Stimulated activated CD4-positive, alpha-beta T cell treated with anti-CD3 and anti-CD28 coated beads, Interleukin-1b, Interleukin-23, amount 100 ng/mL, for 24 hours (primary cell): ENCODE results near the gene SRGAP3.

Experiments
- DNase-seq, 4 experiments: peaks; one replicate each; pipeline ENCODE4 v3.0.0-alpha.2; 2020; ENCODE audit warnings: low read depth in 4 of 4, low spot score in 1 of 4

The SRGAP3 gene

GRCh38 chr3:9229325-9229724 lies 20.1 kb downstream of the SRGAP3 start:
- DNase-seq = no peak

- DNase-seq = no peak
Observed at GRCh38 chr3:9226326-9226725, 23.1 kb downstream of the SRGAP3 start.

DNA sequence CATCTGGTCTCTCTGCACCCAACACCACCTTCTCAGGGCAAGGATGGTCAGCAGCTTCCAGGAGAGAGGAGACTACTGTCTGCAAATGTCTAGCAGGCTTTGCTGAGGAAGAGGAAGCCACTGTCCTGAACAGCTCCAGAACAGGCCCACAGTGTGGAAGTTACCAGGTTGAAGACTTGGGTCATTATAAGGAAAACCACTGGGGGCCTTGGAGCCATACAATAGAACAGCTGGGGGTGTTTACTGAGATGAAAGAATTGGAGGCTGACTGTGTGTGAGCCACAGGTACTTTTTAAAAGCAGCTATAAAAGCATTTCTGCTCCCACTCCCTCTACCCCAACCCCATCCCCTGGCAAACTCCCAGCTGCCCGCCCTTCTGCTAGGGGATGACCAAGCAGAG lies 24.2 kb downstream of the SRGAP3 start:
- no peak for DNase-seq

DNA sequence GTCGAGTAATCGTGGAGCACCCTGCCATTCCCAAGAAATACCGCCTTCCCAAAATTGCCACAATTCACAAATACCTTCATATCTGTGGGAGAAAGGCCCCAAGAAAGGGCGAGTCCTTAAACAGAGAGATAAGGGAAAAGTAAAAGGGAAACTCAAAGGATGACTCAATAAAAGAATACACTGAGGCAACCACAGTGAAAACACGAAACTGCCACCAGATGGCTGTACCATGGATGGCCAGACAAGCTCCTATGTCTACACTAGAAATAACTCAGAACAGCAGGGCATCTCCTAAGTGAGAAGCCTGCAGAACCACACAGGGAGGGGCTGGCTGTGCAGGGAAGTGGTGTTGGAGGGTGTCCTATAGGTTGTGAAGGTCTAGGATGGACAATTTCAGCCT lies 25.0 kb downstream of the SRGAP3 start:
- DNase-seq = peak in 1 of 4 experiments; percentile 3

DNA sequence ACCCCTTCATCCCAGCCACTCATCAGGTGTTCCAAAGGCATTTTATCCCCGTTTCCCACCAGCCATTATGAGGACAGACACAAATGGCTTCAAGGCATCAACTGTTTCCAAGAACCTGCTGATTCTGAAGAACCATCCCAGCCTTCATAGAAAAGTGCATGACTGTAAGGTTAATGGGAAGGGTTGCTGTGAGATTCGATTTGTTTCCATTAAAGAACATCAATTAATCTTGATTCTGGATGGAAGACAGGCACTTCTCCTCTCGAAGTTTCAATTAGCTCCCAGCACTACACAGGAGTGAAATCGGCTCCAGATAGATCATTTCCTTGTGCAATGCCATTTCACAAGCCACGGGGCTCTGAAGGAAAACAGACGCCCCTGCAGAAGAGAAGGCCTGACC lies 25.8 kb downstream of the SRGAP3 start:
- DNase-seq = no peak

DNA sequence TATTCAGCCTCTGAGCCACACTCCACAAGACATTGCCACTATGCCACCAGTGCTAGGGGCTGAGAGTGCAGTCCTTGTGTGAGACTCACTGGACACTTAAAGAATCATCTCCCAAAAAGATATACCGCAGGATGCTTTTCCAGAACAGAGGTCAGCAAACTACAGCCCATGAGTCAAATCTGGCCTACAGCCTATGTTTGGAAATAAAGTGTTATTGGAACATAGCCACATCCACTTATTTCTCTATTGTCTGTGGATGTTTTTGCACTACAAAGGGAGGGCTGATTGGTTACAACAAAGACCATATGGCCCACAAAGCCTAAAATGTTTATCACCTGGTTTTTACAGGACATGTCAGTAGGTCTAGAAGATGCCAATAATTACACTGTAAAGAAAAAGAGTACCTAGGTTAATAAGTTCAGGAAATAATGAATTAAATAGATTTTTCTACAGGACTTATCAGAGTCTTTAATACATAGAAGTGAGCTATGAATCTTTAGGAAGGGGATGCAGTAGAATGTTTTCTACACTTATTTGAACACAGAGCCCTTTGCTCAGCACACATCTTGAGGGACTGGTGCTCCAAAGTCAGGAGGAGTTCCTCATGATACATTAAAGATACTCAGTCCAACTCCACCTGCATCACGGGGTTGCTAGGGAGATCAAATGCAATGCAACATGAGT lies 26.3 kb downstream of the SRGAP3 start:
- no peak for DNase-seq

GRCh38 chr3:9222049-9222448 lies 27.4 kb downstream of the SRGAP3 start:
- DNase-seq = no peak

DNA sequence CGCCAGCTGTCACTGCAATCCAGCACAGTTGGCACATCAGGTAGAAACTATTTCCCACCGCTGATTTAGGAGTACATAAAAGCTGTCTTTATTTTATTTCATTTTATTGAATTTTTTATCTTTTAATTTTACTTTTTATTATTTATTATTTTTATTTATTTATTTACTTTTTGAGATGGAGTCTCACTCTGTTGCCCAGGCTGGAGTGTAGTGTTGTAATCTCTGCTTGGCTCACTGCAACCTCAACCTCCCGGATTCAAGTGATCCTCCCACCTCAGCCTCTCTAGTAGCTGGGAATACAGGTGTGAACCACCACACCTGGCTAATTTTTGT lies 31.0 kb downstream of the SRGAP3 start:
- no peak for DNase-seq

DNA sequence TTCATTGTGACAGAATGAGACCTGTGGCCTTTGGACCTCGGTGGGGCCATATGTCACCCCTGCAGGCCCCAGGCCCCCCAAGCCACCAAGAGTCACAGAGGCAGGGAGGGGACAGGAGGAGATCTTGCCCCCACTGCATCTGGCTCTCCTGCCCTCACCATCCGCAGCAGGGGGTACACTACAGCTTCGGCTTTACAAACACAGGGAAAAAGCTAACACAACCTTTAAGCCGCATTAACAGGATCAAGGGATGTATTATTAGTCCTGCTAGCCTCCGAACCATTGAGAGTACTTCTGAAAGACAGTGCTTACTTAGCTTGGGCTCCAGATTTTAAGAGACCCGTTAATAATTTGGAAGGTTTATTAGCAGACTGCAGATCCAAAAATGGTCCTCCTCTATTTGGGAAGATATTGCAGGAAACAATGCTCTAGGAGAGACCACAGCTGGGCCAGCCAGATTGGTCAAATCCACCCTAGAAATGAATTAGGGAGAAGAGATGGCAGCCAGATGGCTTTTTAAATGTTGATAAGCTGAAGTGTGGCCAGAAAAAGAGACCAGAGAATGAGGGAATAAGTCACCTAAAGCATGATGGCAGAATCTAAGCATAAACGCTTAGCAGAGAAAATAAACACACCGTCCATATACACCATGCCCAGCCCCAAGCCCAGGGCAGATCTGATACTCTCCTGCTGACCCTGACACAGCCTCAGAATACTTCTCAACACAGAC lies 31.5 kb downstream of the SRGAP3 start:
- no peak for DNase-seq

DNA sequence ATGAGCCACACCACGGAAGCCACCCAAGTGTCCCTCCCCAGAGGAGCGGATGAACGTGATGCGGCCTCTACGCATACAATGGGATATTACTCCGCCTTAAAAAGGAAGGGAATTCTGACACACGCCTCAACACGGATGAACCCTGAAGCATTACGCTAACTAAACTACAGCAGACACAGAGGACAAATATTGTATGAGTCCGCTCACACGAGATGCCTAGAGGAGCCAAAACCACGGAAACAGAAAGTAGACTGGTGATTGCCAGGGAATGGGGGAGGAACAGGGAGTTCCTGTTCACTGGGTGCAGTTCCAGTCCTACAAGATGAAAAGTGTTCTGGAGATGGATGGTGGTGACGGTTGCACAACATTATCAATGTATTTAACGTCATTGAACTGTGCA lies 32.7 kb downstream of the SRGAP3 start:
- no peak for DNase-seq

- no peak for DNase-seq
Observed at GRCh38 chr3:9214599-9214998, 34.8 kb downstream of the SRGAP3 start.

GRCh38 chr3:9214185-9214584 lies 35.3 kb downstream of the SRGAP3 start:
- no peak for DNase-seq

GRCh38 chr3:9213019-9213634 lies 36.3 kb downstream of the SRGAP3 start:
- DNase-seq = no peak

DNA sequence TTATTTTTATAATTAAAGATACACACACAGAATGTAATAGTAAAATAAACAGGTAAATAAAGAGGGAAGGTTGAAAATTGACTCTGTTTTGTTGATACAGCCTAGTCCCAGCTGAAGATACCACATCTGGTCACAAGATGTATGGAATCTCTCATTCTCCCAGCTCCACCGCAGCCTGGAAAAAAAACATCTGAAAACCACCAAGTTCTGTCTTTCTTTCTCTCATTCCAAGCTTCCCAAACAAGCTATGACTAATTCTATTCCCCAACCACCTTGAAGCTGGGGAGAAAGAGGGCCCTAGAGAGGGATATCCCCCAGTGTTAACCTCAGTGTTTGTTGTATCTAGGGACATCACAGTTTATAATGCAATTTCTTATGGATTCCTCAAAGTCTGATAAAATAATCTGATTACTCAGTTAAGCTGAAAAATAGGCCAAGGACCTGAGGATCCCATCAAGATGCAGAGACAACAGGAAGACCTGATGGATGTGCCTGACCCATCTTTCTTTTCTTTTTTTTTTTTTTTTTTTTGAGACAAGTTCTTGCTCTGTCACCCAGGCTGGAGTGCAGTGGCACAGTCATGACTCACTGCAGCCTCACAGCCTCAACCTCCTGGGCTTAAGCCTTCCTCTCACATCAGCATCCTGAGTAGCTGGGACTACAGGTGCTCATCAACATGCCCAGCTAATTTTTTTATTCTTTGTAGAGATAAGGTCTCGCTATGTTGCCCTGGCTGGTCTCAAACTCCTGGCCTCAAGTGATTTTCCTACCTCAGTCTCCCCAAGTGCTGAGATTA lies 38.1 kb downstream of the SRGAP3 start:
- DNase-seq = no peak

DNA sequence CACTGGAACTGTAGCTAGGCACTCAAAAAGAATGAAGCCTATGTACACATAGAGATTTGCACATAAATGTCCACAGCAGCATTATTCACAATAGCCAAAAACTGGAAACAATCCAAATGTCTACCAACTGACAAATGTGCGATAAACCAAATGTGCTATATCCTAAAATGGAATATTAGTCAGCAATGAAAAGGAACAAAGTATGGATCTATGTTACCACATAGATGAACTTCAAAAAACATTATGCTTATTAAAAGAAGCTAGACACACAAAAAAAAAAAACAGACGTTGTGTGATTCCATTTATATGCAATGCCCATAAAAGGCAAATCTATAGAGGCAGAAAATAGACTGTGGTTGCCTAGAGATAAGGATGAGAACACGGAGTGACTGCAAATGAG lies 39.7 kb downstream of the SRGAP3 start:
- DNase-seq = no peak

GRCh38 chr3:9208605-9209152 lies 40.8 kb downstream of the SRGAP3 start:
- DNase-seq = no peak

- DNase-seq = no peak
Observed at GRCh38 chr3:9207116-9207763, 42.2 kb downstream of the SRGAP3 start.

GRCh38 chr3:9206287-9206686 lies 43.2 kb downstream of the SRGAP3 start:
- DNase-seq = no peak

DNA sequence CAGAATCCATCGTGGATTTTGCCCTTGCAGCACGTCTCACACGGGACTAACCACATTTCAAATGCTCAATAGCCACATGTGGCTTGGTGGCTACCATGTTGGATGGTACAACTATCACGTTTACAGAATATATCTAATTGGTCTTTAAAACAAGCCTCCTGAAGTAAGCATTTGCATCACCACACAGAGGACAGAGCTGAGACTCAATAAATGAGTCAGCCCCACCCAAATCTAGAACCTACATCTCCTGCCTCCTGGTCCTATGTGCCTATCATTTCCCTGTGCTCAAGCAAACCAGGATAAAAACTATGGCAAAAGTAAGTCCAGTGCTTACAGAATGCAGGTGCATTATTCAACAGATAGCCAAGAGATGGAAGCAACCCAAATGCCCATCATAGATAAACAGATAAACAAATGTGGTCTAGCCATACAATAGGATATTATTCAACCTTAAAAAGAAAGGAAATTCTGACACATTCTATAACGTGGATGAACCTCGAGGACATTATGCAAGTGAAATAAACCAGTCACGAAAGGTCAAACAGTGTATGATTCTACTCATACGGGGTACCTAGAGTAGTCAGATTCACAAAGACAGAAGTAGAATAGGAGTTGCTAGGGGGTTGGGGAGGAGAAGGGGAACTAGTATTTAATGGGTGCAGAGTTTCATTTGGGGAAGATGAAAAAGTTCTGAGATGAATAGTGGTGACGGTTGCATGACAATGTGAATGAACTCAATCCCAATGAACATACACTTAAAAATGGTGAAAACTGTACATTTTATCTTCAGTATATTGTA lies 43.9 kb downstream of the SRGAP3 start:
- no peak for DNase-seq
